Measurements from ENCODE around the gene KPNA3. TPM values are rescaled to one million over a fixed set of nuclear protein-coding genes. Genes with fewer than 3 reads are reported as not detected.

KPNA3 gene
- total and polyA plus RNA-seq, 2 experiments from 2014 or later = 29.8 to 36.4 TPM

- no peaks in the 10 kb centered on the region for H3K9me3 ChIP-seq (ENCODE audit: low read depth)
- no peak overlapping the region for H3K27ac ChIP-seq
- no peak overlapping the region for H3K9ac ChIP-seq
- in situ Hi-C loops (cut with MboI) = no loop called here
- no peaks in the 10 kb centered on the region for H3K4me1 ChIP-seq (ENCODE audit: insufficient read depth)
- no peaks in the 10 kb centered on the region for H3K27me3 ChIP-seq (replicated peaks; ENCODE audit: insufficient read depth)
- DNase-seq = no peak
- H3K79me2 ChIP-seq (ENCODE audit: insufficient read depth) = no peaks in the 10 kb centered on the region
- no peaks in the 10 kb centered on the region for H3F3A ChIP-seq (ENCODE audit: insufficient read depth)
- no peak overlapping the region for H2AFZ ChIP-seq
- TF ChIP-seq EZH2 (IDR thresholded peaks at IDR 0.05; ENCODE audit: insufficient read depth, poor library complexity, severe bottlenecking) (no peak), EZH2phosphoT487 (IDR thresholded peaks at IDR 0.05; ENCODE audit: insufficient read depth, low read depth) (no peak)
- no peaks in the 10 kb centered on the region for H3K9me2 ChIP-seq (ENCODE audit: insufficient read depth)
- peaks cover 36% of the 10 kb centered on the region for H3K36me3 ChIP-seq (ENCODE audit: low read depth)
- H4K20me1 ChIP-seq (ENCODE audit: insufficient read depth) = no peaks in the 10 kb centered on the region
- H3K4me3 ChIP-seq = no peak overlapping the region
- H3K4me2 ChIP-seq (ENCODE audit: unreplicated experiment) = no peak overlapping the region
These were observed 91.0 kb downstream of the KPNA3 start for GRCh38 chr13:49701491-49701890.

GRCh38 chr13:49697468-49697867, 95.0 kb downstream of the KPNA3 start:
- peaks cover 6% of the 10 kb centered on the region; the same call in 1 of the 2 replicates for H3F3A ChIP-seq (ENCODE audit: insufficient read depth)
- no peaks in the 10 kb centered on the region for H3K27me3 ChIP-seq (replicated peaks; ENCODE audit: insufficient read depth)
- H3K4me3 ChIP-seq = no peak overlapping the region
- H2AFZ ChIP-seq = no peak overlapping the region
- DNase-seq = no peak
- H3K27ac ChIP-seq = no peak overlapping the region
- H3K9me3 ChIP-seq (ENCODE audit: low read depth) = no peaks in the 10 kb centered on the region
- H3K9me2 ChIP-seq (ENCODE audit: insufficient read depth) = no peaks in the 10 kb centered on the region
- WGBS, 2 experiments (ENCODE audit: low coverage in 1 of 2, low lambda C conversion rate in 2 of 2, missing lambda C conversion rate in 2 of 2) = 94 to 97% methylated on average over 3 of the region's 3 CpGs
- H4K20me1 ChIP-seq (ENCODE audit: insufficient read depth) = no peaks in the 10 kb centered on the region
- no peak overlapping the region for H3K9ac ChIP-seq
- H3K4me2 ChIP-seq (ENCODE audit: unreplicated experiment) = no peak overlapping the region
- in situ Hi-C loops (cut with MboI) = no loop called here
- peaks cover 21% of the 10 kb centered on the region for H3K36me3 ChIP-seq (ENCODE audit: low read depth)
- H3K4me1 ChIP-seq (ENCODE audit: insufficient read depth) = no peaks in the 10 kb centered on the region
- H3K79me2 ChIP-seq (ENCODE audit: insufficient read depth) = no peaks in the 10 kb centered on the region
- TF ChIP-seq EZH2phosphoT487 (IDR thresholded peaks at IDR 0.05; ENCODE audit: insufficient read depth, low read depth) (no peak), EZH2 (IDR thresholded peaks at IDR 0.05; ENCODE audit: insufficient read depth, poor library complexity, severe bottlenecking) (no peak)

GRCh38 chr13:49694446-49694845, 98.0 kb downstream of the KPNA3 start:
- DNase-seq = no peak
- H3K27ac ChIP-seq = no peak overlapping the region
- H3K9me3 ChIP-seq (ENCODE audit: low read depth) = no peaks in the 10 kb centered on the region
- no peaks in the 10 kb centered on the region for H3K27me3 ChIP-seq (replicated peaks; ENCODE audit: insufficient read depth)
- no peak overlapping the region for H3K4me3 ChIP-seq
- H3K9me2 ChIP-seq (ENCODE audit: insufficient read depth) = no peaks in the 10 kb centered on the region
- no peak overlapping the region for H2AFZ ChIP-seq
- no peak overlapping the region for H3K9ac ChIP-seq
- peaks cover 6% of the 10 kb centered on the region; the same call in 1 of the 2 replicates for H3F3A ChIP-seq (ENCODE audit: insufficient read depth)
- peaks cover 15% of the 10 kb centered on the region for H3K79me2 ChIP-seq (ENCODE audit: insufficient read depth)
- H3K36me3 ChIP-seq (ENCODE audit: low read depth) = no peaks in the 10 kb centered on the region; the same call in 1 of the 2 replicates
- no peak overlapping the region for H3K4me2 ChIP-seq (ENCODE audit: unreplicated experiment)
- 55 to 67% methylated on average over 1 of the region's 1 CpG for WGBS, 2 experiments (ENCODE audit: low coverage in 1 of 2, low lambda C conversion rate in 2 of 2, missing lambda C conversion rate in 2 of 2)
- H4K20me1 ChIP-seq (ENCODE audit: insufficient read depth) = no peaks in the 10 kb centered on the region
- TF ChIP-seq EZH2phosphoT487 (IDR thresholded peaks at IDR 0.05; ENCODE audit: insufficient read depth, low read depth) (no peak), EZH2 (IDR thresholded peaks at IDR 0.05; ENCODE audit: insufficient read depth, poor library complexity, severe bottlenecking) (no peak)
- peaks cover 10% of the 10 kb centered on the region for H3K4me1 ChIP-seq (ENCODE audit: insufficient read depth)
- in situ Hi-C loops (cut with MboI) = no loop called here

GRCh38 chr13:49693877-49694276, 98.6 kb downstream of the KPNA3 start:
- H3K27ac ChIP-seq = no peak overlapping the region
- H3K79me2 ChIP-seq (ENCODE audit: insufficient read depth) = peaks cover 20% of the 10 kb centered on the region
- TF ChIP-seq EZH2phosphoT487 (IDR thresholded peaks at IDR 0.05; ENCODE audit: insufficient read depth, low read depth) = no peak
- no peak for TF ChIP-seq EZH2 (IDR thresholded peaks at IDR 0.05; ENCODE audit: insufficient read depth, poor library complexity, severe bottlenecking)
- 85 to 86% methylated on average over 3 of the region's 3 CpGs for WGBS, 2 experiments (ENCODE audit: low coverage in 1 of 2, low lambda C conversion rate in 2 of 2, missing lambda C conversion rate in 2 of 2)
- H4K20me1 ChIP-seq (ENCODE audit: insufficient read depth) = no peaks in the 10 kb centered on the region
- peaks cover 10% of the 10 kb centered on the region for H3K4me1 ChIP-seq (ENCODE audit: insufficient read depth)
- no peaks in the 10 kb centered on the region for H3K27me3 ChIP-seq (replicated peaks; ENCODE audit: insufficient read depth)
- no peak for DNase-seq
- no peaks in the 10 kb centered on the region for H3K9me2 ChIP-seq (ENCODE audit: insufficient read depth)
- no peak overlapping the region for H3K4me2 ChIP-seq (ENCODE audit: unreplicated experiment)
- no peaks in the 10 kb centered on the region; the same call in 1 of the 2 replicates for H3K36me3 ChIP-seq (ENCODE audit: low read depth)
- no peaks in the 10 kb centered on the region for H3K9me3 ChIP-seq (ENCODE audit: low read depth)
- in situ Hi-C loops (cut with MboI) = no loop called here
- no peak overlapping the region for H3K9ac ChIP-seq
- H3K4me3 ChIP-seq = no peak overlapping the region
- H3F3A ChIP-seq (ENCODE audit: insufficient read depth) = peaks cover 6% of the 10 kb centered on the region; the same call in 1 of the 2 replicates
- no peak overlapping the region for H2AFZ ChIP-seq

All from GM23248 (cell line).